Erythroblast (primary cell): ENCODE results near the gene CNNM2.
"Not testable (repeated sequence)": the region's sequence is repeated elsewhere in the genome, so short reads cannot be mapped to it uniquely, and the experiment has no call there.

Source experiments
- GATA1 ChIP-seq: IDR thresholded peaks from 2 replicates; pipeline ENCODE4 v1.6.1; 2011; ENCODE audit warnings: low read depth, mild to moderate bottlenecking, control low read depth, low read length, moderate library complexity
- POLR2A ChIP-seq: IDR thresholded peaks from 2 replicates; pipeline ENCODE4 v1.6.1; 2011; ENCODE audit warnings: mild to moderate bottlenecking, low read length

DNA sequence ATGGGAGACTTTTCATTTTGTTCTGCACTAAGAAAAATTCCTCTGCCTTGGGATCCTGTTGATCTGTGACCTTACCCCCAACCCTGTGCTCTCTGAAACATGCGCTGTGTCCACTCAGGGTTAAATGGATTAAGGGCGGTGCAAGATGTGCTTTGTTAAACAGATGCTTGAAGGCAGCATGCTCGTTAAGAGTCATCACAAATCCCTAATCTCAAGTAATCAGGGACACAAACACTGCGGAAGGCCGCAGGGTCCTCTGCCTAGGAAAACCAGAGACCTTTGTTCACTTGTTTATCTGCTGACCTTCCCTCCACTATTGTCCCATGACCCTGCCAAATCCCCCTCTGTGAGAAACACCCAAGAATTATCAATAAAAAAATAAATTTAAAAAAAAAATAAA lies 212.1 kb downstream of the CNNM2 start:
- TF ChIP-seq POLR2A, GATA1: not testable (repeated sequence)
